Measurements from ENCODE around the gene CR1L. TPM values are rescaled to one million over a fixed set of nuclear protein-coding genes. Genes with fewer than 3 reads are reported as not detected.
A peak's percentile ranks its signal among the peaks of the same experiment; 100 is the strongest.

The CR1L gene
- total and polyA plus RNA-seq, 9 of the 15 experiments (the other 6 are each of a cell fraction or from before 2014, with no cell fraction given) = 10.1 to 74.8 (median 34.3) TPM

- TF ChIP-seq, protein P1, sequence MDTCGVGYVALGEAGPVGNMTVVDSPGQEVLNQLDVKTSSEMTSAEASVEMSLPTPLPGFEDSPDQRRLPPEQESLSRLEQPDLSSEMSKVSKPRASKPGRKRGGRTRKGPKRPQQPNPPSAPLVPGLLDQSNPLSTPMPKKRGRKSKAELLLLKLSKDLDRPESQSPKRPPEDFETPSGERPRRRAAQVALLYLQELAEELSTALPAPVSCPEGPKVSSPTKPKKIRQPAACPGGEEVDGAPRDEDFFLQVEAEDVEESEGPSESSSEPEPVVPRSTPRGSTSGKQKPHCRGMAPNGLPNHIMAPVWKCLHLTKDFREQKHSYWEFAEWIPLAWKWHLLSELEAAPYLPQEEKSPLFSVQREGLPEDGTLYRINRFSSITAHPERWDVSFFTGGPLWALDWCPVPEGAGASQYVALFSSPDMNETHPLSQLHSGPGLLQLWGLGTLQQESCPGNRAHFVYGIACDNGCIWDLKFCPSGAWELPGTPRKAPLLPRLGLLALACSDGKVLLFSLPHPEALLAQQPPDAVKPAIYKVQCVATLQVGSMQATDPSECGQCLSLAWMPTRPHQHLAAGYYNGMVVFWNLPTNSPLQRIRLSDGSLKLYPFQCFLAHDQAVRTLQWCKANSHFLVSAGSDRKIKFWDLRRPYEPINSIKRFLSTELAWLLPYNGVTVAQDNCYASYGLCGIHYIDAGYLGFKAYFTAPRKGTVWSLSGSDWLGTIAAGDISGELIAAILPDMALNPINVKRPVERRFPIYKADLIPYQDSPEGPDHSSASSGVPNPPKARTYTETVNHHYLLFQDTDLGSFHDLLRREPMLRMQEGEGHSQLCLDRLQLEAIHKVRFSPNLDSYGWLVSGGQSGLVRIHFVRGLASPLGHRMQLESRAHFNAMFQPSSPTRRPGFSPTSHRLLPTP (IDR thresholded peaks at IDR 0.05; ENCODE audit: borderline replicate concordance, extremely low read depth, insufficient read length) = no peak
- TF ChIP-seq, protein P2, sequence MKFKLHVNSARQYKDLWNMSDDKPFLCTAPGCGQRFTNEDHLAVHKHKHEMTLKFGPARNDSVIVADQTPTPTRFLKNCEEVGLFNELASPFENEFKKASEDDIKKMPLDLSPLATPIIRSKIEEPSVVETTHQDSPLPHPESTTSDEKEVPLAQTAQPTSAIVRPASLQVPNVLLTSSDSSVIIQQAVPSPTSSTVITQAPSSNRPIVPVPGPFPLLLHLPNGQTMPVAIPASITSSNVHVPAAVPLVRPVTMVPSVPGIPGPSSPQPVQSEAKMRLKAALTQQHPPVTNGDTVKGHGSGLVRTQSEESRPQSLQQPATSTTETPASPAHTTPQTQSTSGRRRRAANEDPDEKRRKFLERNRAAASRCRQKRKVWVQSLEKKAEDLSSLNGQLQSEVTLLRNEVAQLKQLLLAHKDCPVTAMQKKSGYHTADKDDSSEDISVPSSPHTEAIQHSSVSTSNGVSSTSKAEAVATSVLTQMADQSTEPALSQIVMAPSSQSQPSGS (CRISPR knock-in tag; IDR thresholded peaks at IDR 0.05) = no peak
- no peak for TF ChIP-seq PHF21A (IDR thresholded peaks at IDR 0.05; ENCODE audit: borderline replicate concordance, low read depth)
- TF ChIP-seq TBL1XR1 (IDR thresholded peaks at IDR 0.05; ENCODE audit: low read length in 2 of 2) = no peak
- 0 out of 4 replicates have a peak, but pooled peaks of 1 of the 2 experiments have one; percentile 4 for TF ChIP-seq TRIM24 (IDR thresholded peaks at IDR 0.05)
- no peak for TF ChIP-seq SUPT5H (IDR thresholded peaks at IDR 0.05)
- no peak for TF ChIP-seq ZNF717 (CRISPR knock-in tag; IDR thresholded peaks at IDR 0.05)
- TF ChIP-seq MEIS2 (IDR thresholded peaks at IDR 0.05; ENCODE audit: partially characterized antibody) = no peak
- TF ChIP-seq SRSF9 (IDR thresholded peaks at IDR 0.05; ENCODE audit: borderline replicate concordance, low read depth, low read length) = no peak
- TF ChIP-seq FOXJ2 (tag; IDR thresholded peaks at IDR 0.05) = no peak
- TF ChIP-seq SOX6 (IDR thresholded peaks at IDR 0.05) = 0 out of 2 replicates have a peak, but pooled peaks have one; percentile 22
- no peak for TF ChIP-seq SMAD2 (IDR thresholded peaks at IDR 0.05; ENCODE audit: low read depth, low read length)
Observed at GRCh38 chr1:207648334-207649209, 3.6 kb downstream of the CR1L start (continued).

Data from K562 (cell line).